H1 (cell line): Measurements from ENCODE around the gene DRD2. TPM values are rescaled to one million over a fixed set of nuclear protein-coding genes. Genes with fewer than 3 reads are reported as not detected.

Source experiments
- CTCF ChIA-PET: fragments of 300-600 bp; sonication (Branson Sonifier 250); formaldehyde crosslinking; loops from one replicate; lab custom pipeline; 2021; ENCODE audit not compliant: partially characterized antibody; lab: Charles Lee
- POLR2A ChIA-PET: fragments of 300-600 bp; sonication (Branson Sonifier 250); formaldehyde crosslinking; loops from one replicate; lab custom pipeline; 2021; ENCODE audit warnings: inconsistent platforms; ENCODE audit not compliant: partially characterized antibody; lab: Charles Lee
- DNase-seq, 2 experiments: peaks; one replicate each; pipeline versions ENCODE4 v3.0.0 to v3.0.0-alpha.2; 2010 to 2022; ENCODE audit warnings: low spot score in 2 of 2, low read depth in 1 of 2, mixed read lengths in 1 of 2
- FAIRE-seq: peaks from 2 replicates; lab custom pipeline; 2011; peaks lifted over from hg19 to GRCh38; lab: Jason Lieb, UNC
- H2AFZ ChIP-seq: 2 replicates; pipeline ENCODE4 v1.8.1; 2012; ENCODE audit warnings: low read length, inconsistent platforms
- H2AK5ac ChIP-seq: 2 replicates; pipeline ENCODE4 v1.6.1; 2013; ENCODE audit warnings: low read depth, low read length
- H2BK120ac ChIP-seq: replicated peaks from 2 replicates; pipeline ENCODE3; 2013; ENCODE audit warnings: low read depth, low read length, inconsistent platforms
- H2BK12ac ChIP-seq: 2 replicates; pipeline ENCODE4 v1.6.1; 2013; ENCODE audit warnings: low read depth, low read length
- H2BK15ac ChIP-seq: 2 replicates; pipeline ENCODE4 v1.6.1; 2013; ENCODE audit warnings: low read length
- H2BK20ac ChIP-seq: 2 replicates; pipeline ENCODE4 v1.6.1; 2013; ENCODE audit warnings: low read length
- H2BK5ac ChIP-seq: 2 replicates; pipeline ENCODE4 v1.6.1; 2013; ENCODE audit warnings: low read depth, low read length
- H3K14ac ChIP-seq: 2 replicates; pipeline ENCODE4 v1.6.1; 2013; ENCODE audit warnings: inconsistent platforms; ENCODE audit not compliant: insufficient read length
- H3K18ac ChIP-seq: 2 replicates; pipeline ENCODE4 v1.6.1; 2013; ENCODE audit warnings: low read length; ENCODE audit errors: extremely low read depth
- H3K23ac ChIP-seq: 2 replicates; pipeline ENCODE4 v1.6.1; 2013; ENCODE audit warnings: inconsistent platforms; ENCODE audit not compliant: insufficient read length
- H3K23me2 ChIP-seq: 2 replicates; pipeline ENCODE4 v1.6.1; 2013; ENCODE audit warnings: low read depth, low read length
- H3K27ac ChIP-seq: 2 replicates; pipeline ENCODE4 v1.6.1; 2011; ENCODE audit warnings: low read depth, low read length, inconsistent platforms
- H3K27me3 ChIP-seq, 4 experiments: replicated peaks in 1 of 4; 1 replicate in 1 of 4; 2 replicates in 3 of 4; pipeline versions ENCODE4 v1.6.1 to v1.8.1; 2011 to 2013; ENCODE audit warnings: low read length in 3 of 4, mild to moderate bottlenecking in 3 of 4, inconsistent platforms in 2 of 4, mixed read lengths in 2 of 4, moderate library complexity in 1 of 4; ENCODE audit not compliant: control insufficient read depth in 3 of 4, insufficient read depth in 3 of 4; ENCODE audit errors: extremely low read depth in 1 of 4
- H3K36me3 ChIP-seq, 4 experiments: 2 replicates each; pipeline versions ENCODE4 v1.6.1 to v1.8.1; 2011 to 2013; ENCODE audit warnings: mild to moderate bottlenecking in 4 of 4, low read length in 3 of 4, moderate library complexity in 2 of 4, control low read depth in 1 of 4, inconsistent platforms in 1 of 4; ENCODE audit not compliant: insufficient read depth in 4 of 4, control insufficient read depth in 2 of 4
- H3K4ac ChIP-seq: replicated peaks from 2 replicates; pipeline ENCODE3; 2013; ENCODE audit warnings: low read length, low read depth, mixed read lengths, inconsistent platforms; ENCODE audit not compliant: insufficient read length
- H3K4me1 ChIP-seq, 4 experiments: replicated peaks in 1 of 4; 1 replicate in 1 of 4; 2 replicates in 3 of 4; pipeline versions ENCODE4 v1.6.1 to v1.8.1; 2011 to 2013; ENCODE audit warnings: low read length in 3 of 4, inconsistent platforms in 2 of 4, mixed read lengths in 1 of 4; ENCODE audit not compliant: insufficient read depth in 4 of 4, control insufficient read depth in 3 of 4
- H3K4me2 ChIP-seq, 2 experiments: 2 replicates each; pipeline versions ENCODE4 v1.6.1 to v1.8.1; 2011 to 2013; ENCODE audit warnings: low read depth in 2 of 2, low read length in 2 of 2, control low read depth in 1 of 2, inconsistent platforms in 1 of 2, mild to moderate bottlenecking in 1 of 2; ENCODE audit not compliant: insufficient read depth in 1 of 2
- H3K4me3 ChIP-seq, 4 experiments: fragments of 200-600, 300-600 bp in 1 of 4; sonication (generic), shearing (Covaris generic), sonication (Bioruptor Twin) in 1 of 4; 2 replicates each; pipeline versions ENCODE4 v1.5.1 to v1.8.1; 2011 to 2016; ENCODE audit warnings: low read length in 4 of 4, low read depth in 3 of 4, control low read depth in 2 of 4, inconsistent platforms in 2 of 4, mild to moderate bottlenecking in 2 of 4, mixed read lengths in 1 of 4, moderate library complexity in 1 of 4; ENCODE audit not compliant: insufficient read depth in 2 of 4; ENCODE audit errors: extremely low read depth in 1 of 4
- H3K56ac ChIP-seq: replicated peaks from 2 replicates; pipeline ENCODE3; 2013; ENCODE audit warnings: low read depth, mild to moderate bottlenecking, mixed read lengths, low read length, inconsistent platforms; ENCODE audit not compliant: insufficient read length
- H3K79me1 ChIP-seq: 2 replicates; pipeline ENCODE4 v1.6.1; 2013; ENCODE audit warnings: low read depth, low read length, control low read depth
- H3K79me2 ChIP-seq, 2 experiments: 2 replicates each; pipeline versions ENCODE4 v1.6.1 to v1.8.1; 2012 to 2013; ENCODE audit warnings: low read length in 2 of 2, mild to moderate bottlenecking in 2 of 2, inconsistent platforms in 1 of 2; ENCODE audit not compliant: insufficient read depth in 2 of 2, control insufficient read depth in 1 of 2
- H3K9ac ChIP-seq, 4 experiments: replicated peaks in 1 of 4; 1 replicate in 1 of 4; 2 replicates in 3 of 4; pipeline versions ENCODE4 v1.6.1 to v1.8.1; 2011 to 2013; ENCODE audit warnings: low read depth in 3 of 4, low read length in 3 of 4, control low read depth in 2 of 4, mild to moderate bottlenecking in 2 of 4, moderate library complexity in 2 of 4, inconsistent platforms in 1 of 4; ENCODE audit errors: extremely low read depth in 1 of 4
- H3K9me3 ChIP-seq, 2 experiments: 2 replicates each; pipeline versions ENCODE4 v1.6.1 to v1.8.1; 2012 to 2013; ENCODE audit warnings: mild to moderate bottlenecking in 2 of 2, moderate library complexity in 2 of 2, control low read depth in 1 of 2, inconsistent platforms in 1 of 2, low read depth in 1 of 2, low read length in 1 of 2, mixed read lengths in 1 of 2; ENCODE audit not compliant: insufficient read depth in 2 of 2
- H4K20me1 ChIP-seq, 2 experiments: replicated peaks in 1 of 2; 2 replicates each; pipeline versions ENCODE3 to v1.8.1; 2011 to 2013; ENCODE audit warnings: inconsistent platforms in 2 of 2, low read length in 2 of 2, mild to moderate bottlenecking in 1 of 2; ENCODE audit not compliant: insufficient read depth in 2 of 2, control insufficient read depth in 1 of 2
- H4K5ac ChIP-seq: 2 replicates; pipeline ENCODE4 v1.6.1; 2013; ENCODE audit warnings: low read length, low read depth, mixed read lengths, inconsistent platforms; ENCODE audit not compliant: insufficient read length
- H4K8ac ChIP-seq: 2 replicates; pipeline ENCODE4 v1.8.0; 2013; ENCODE audit warnings: mild to moderate bottlenecking, moderate library complexity, low read length, inconsistent platforms; ENCODE audit not compliant: insufficient read depth; ENCODE audit errors: extremely low read depth
- H4K91ac ChIP-seq: replicated peaks from 2 replicates; pipeline ENCODE3; 2013; ENCODE audit warnings: low read length, mixed read lengths, inconsistent platforms; ENCODE audit not compliant: insufficient read length
- ASH2L ChIP-seq: fragments of 200-600, 300-600 bp; sonication (generic); IDR thresholded peaks from one replicate; pipeline ENCODE4 v1.7.1; 2017; ENCODE audit warnings: low read length
- BCL11A ChIP-seq, 2 experiments: IDR thresholded peaks; one replicate each; pipeline ENCODE4 v1.6.1; 2011; ENCODE audit warnings: low read depth in 2 of 2, low read length in 2 of 2, mild to moderate bottlenecking in 2 of 2
- CBX5 ChIP-seq: fragments of 300-800, 300-1000 bp; sonication (generic); IDR thresholded peaks from 2 replicates; pipeline ENCODE4 v1.7.1; 2016; ENCODE audit warnings: antibody characterized with exemption, low read length, low read depth
- GABPA ChIP-seq: IDR thresholded peaks from 2 replicates; pipeline ENCODE4 v1.6.1; 2011; ENCODE audit warnings: mild to moderate bottlenecking, low read length, moderate library complexity, borderline replicate concordance; ENCODE audit not compliant: insufficient read depth
- HDAC6 ChIP-seq: IDR thresholded peaks from one replicate; pipeline ENCODE4 v1.7.1; 2012; ENCODE audit warnings: low read depth, mild to moderate bottlenecking, inconsistent platforms, low read length, moderate library complexity
- RNF2 ChIP-seq: fragments of 200-900, 300-1000 bp; sonication (generic); IDR thresholded peaks from 2 replicates; pipeline ENCODE4 v1.7.1; 2016; ENCODE audit warnings: borderline replicate concordance, low read depth, mild to moderate bottlenecking, antibody characterized with exemption, low read length; ENCODE audit not compliant: poor library complexity, severe bottlenecking; ENCODE audit errors: missing control alignments
- SAP30 ChIP-seq: fragments of 300-600 bp; sonication (generic); IDR thresholded peaks from 2 replicates; pipeline ENCODE4 v1.7.1; 2012; ENCODE audit warnings: low read length, moderate library complexity, mild to moderate bottlenecking, inconsistent platforms; ENCODE audit not compliant: insufficient read depth, insufficient replicate concordance
- SP4 ChIP-seq: IDR thresholded peaks from 2 replicates; pipeline ENCODE4 v1.6.1; 2012; ENCODE audit warnings: low read length, inconsistent platforms
- WGBS, 2 experiments: shearing (Covaris generic) in 1 of 2; methylation state at CpG; one replicate each; pipeline versions ENCODE4 v1.1.6 to v1.1.7; 2013 to 2015; ENCODE audit warnings: low lambda C conversion rate in 2 of 2, mixed read lengths in 2 of 2, inconsistent platforms in 1 of 2, low coverage in 1 of 2, missing lambda C conversion rate in 1 of 2; ENCODE audit not compliant: insufficient replicate concordance in 2 of 2, insufficient coverage in 1 of 2, insufficient read length in 1 of 2; ENCODE audit errors: extremely low coverage in 1 of 2, missing lambda C conversion rate in 1 of 2; 5-methylcytosine and 5-hydroxymethylcytosine counted together
- polyA plus RNA-seq, 7 experiments: library from polyadenylated mRNA; depleted of rRNA in 3 of 7; stranded (reverse) in 5 of 7; unstranded in 2 of 7; fragments of >200 nt in 5 of 7; fragments of 200-250 nt in 2 of 7; gene quantifications; 1 replicate in 5 of 7; 2 replicates in 1 of 7; 4 replicates in 1 of 7; pipeline versions ENCODE4 v1.2.1 to v1.2.3, GENCODE V29; 2011 to 2013; ENCODE audit warnings: missing spikeins in 2 of 7, mixed read lengths in 2 of 7
- total RNA-seq: library from RNA; stranded (reverse); fragmentation: NEBNext Ultra II Directional; extraction: Animal tissue kit (Norgen Biotek cat#: 25700); gene quantifications from 2 replicates; pipeline ENCODE4 v1.2.1, GENCODE V29; 2021

The DRD2 gene
- total and polyA plus RNA-seq, 2 of the 8 experiments (the other 6 are each of a cell fraction or from before 2014, with no cell fraction given): 0.26 to 0.41 TPM

- H3K14ac ChIP-seq: no peak overlapping the region
- H3K23ac ChIP-seq: no peak overlapping the region
- POLR2A ChIA-PET: no interaction called here
- H2AK5ac ChIP-seq: no peak overlapping the region
- no peak overlapping the region for H3K4me2 ChIP-seq
- CTCF ChIA-PET: interaction anchor here (0.9 to 1.9 kb wide), 8 partner anchors 9 to 128 kb away, joined by 3 to 5 read pairs (median 3); partner anchors contain the start of gene ANKK1
- H2AFZ ChIP-seq: no peak overlapping the region
- 89% methylated on average over 2 of the region's 2 CpGs; no CpG with 5 or more reads in 1 of the 2 experiments for WGBS, 2 experiments
- DNase-seq (no peak), FAIRE-seq (no peak)
- no peak overlapping the region for H4K5ac ChIP-seq
- no peak overlapping the region for H2BK20ac ChIP-seq
- no peak overlapping the region for H2BK5ac ChIP-seq
- no peaks in the 10 kb centered on the region for H4K20me1 ChIP-seq
- H3K27me3 ChIP-seq: no peaks in the 10 kb centered on the region; a peak in 2 of 7 replicates
- H2BK120ac ChIP-seq: no peak overlapping the region
- no peak overlapping the region for H3K56ac ChIP-seq
- no peaks in the 10 kb centered on the region for H3K9me3 ChIP-seq
- H2BK15ac ChIP-seq: no peak overlapping the region
- no peak overlapping the region for H3K4me3 ChIP-seq
- H3K79me1 ChIP-seq: no peaks in the 10 kb centered on the region
- no peak overlapping the region for H4K91ac ChIP-seq
- no peaks in the 10 kb centered on the region for H3K36me3 ChIP-seq
- H3K4ac ChIP-seq: no peak overlapping the region
- H3K23me2 ChIP-seq: no peaks in the 10 kb centered on the region; the same call in 1 of the 2 replicates
- H3K79me2 ChIP-seq: no peaks in the 10 kb centered on the region
- no peak overlapping the region for H3K9ac ChIP-seq
- H2BK12ac ChIP-seq: no peak overlapping the region
- H4K8ac ChIP-seq: no peak overlapping the region
- H3K18ac ChIP-seq: no peak overlapping the region
- H3K4me1 ChIP-seq: no peaks in the 10 kb centered on the region
- no peak overlapping the region for H3K27ac ChIP-seq
- TF ChIP-seq SAP30: no peak
- no peak for TF ChIP-seq HDAC6
- TF ChIP-seq SP4: no peak
- TF ChIP-seq ASH2L: no peak
- TF ChIP-seq CBX5: no peak
- TF ChIP-seq RNF2: no peak
- TF ChIP-seq BCL11A (IDR thresholded peaks at IDR 0.05; ENCODE audit: low read depth in 2 of 2, low read length in 2 of 2): no peak
- TF ChIP-seq GABPA: no peak
Measured at GRCh38 chr11:113493206-113493605, 18.0 kb upstream of the DRD2 start.
